MCF 10A (cell line): ENCODE results near the gene SCG3. TPM values are rescaled to one million over a fixed set of nuclear protein-coding genes. Genes with fewer than 3 reads are reported as not detected.

Experiments used
- BruUV-seq: library from RNA; stranded (reverse); fragments of 400-500 nt; replicated peaks from 2 replicates; lab custom pipeline; 2021; lab: Mats Ljungman, UMichigan
- CTCF ChIA-PET: fragments of 300-600 bp; sonication (Branson Sonifier 250); formaldehyde crosslinking; extraction: SDS; loops from one replicate; lab custom pipeline; 2021; ENCODE audit warnings: antibody characterized with exemption, inconsistent platforms; lab: Yijun Ruan, JAX
- POLR2A ChIA-PET: fragments of 300-600, 350-650 bp; sonication (Branson Sonifier 250); formaldehyde crosslinking; extraction: SDS; loops from one replicate; lab custom pipeline; 2020; ENCODE audit warnings: antibody characterized with exemption, inconsistent platforms; lab: Yijun Ruan, JAX
- DNase-seq: peaks from one replicate; pipeline ENCODE4 v3.0.0-alpha.2; 2018; ENCODE audit not compliant: unreplicated experiment
- H3K27ac Mint-ChIP-seq: one replicate; pipeline ENCODE4 v1.8.0; 2022; ENCODE audit warnings: mild to moderate bottlenecking, low read depth, mixed read lengths; ENCODE audit not compliant: unreplicated experiment
- H3K27me3 Mint-ChIP-seq: one replicate; pipeline ENCODE4 v1.8.0; 2022; ENCODE audit warnings: mixed read lengths; ENCODE audit not compliant: insufficient read depth, unreplicated experiment
- H3K36me3 Mint-ChIP-seq: one replicate; pipeline ENCODE4 v1.8.0; 2022; ENCODE audit warnings: mild to moderate bottlenecking, moderate library complexity, mixed read lengths; ENCODE audit not compliant: insufficient read depth, unreplicated experiment
- H3K4me1 Mint-ChIP-seq: one replicate; pipeline ENCODE4 v1.8.0; 2022; ENCODE audit warnings: mixed read lengths; ENCODE audit not compliant: insufficient read depth, unreplicated experiment
- H3K4me3 Mint-ChIP-seq: one replicate; pipeline ENCODE4 v1.8.0; 2022; ENCODE audit warnings: mild to moderate bottlenecking, moderate library complexity, mixed read lengths; ENCODE audit not compliant: unreplicated experiment
- H3K9me3 Mint-ChIP-seq: one replicate; pipeline ENCODE4 v1.8.0; 2022; ENCODE audit warnings: mixed read lengths; ENCODE audit not compliant: unreplicated experiment
- CTCF ChIP-seq: fragments of 200-600 bp; IDR thresholded peaks from one replicate; pipeline ENCODE4 v1.8.0; 2022; ENCODE audit warnings: antibody characterized with exemption, mild to moderate bottlenecking; ENCODE audit not compliant: unreplicated experiment
- intact Hi-C: fragments of 100-400 bp; cut with micrococcal nuclease; formaldehyde crosslinking; loops from 2 replicates; pipeline ENCODE4 v1.14.1; 2022
- total RNA-seq: library from RNA; stranded (reverse); gene quantifications from 2 replicates; pipeline ENCODE4 v1.2.3, GENCODE V29; 2022

SCG3 gene
- total RNA-seq, 1 experiment from 2014 or later = not detected

- BruUV-seq = no TSS peak
- Mint-ChIP-seq H3K4me1 (no peaks in the 10 kb centered on the region), H3K36me3 (no peaks in the 10 kb centered on the region), H3K4me3 (no peak overlapping the region), H3K9me3 (no peaks in the 10 kb centered on the region), H3K27me3 (no peaks in the 10 kb centered on the region), H3K27ac (no peak overlapping the region)
- ChIA-PET CTCF (interaction anchor here (0.6 to 4.8 kb wide), 3 partner anchors 10 to 1299 kb away, joined by 3 to 25 read pairs (median 3); no protein-coding TSS in a partner anchor), POLR2A (interaction anchor here (1.0 kb wide), 1 partner anchor 10 kb away, joined by 5 read pairs; no protein-coding TSS in a partner anchor)
- intact Hi-C loops = no loop called here
- no peak for DNase-seq
- TF ChIP-seq CTCF = no peak
These were observed 85.0 kb downstream of the SCG3 start for GRCh38 chr15:51766341-51766740.

GRCh38 chr15:51768018-51768417 is 86.7 kb downstream of the SCG3 start:
- Mint-ChIP-seq H3K36me3 (no peaks in the 10 kb centered on the region), H3K4me3 (no peak overlapping the region), H3K27ac (no peak overlapping the region), H3K4me1 (no peaks in the 10 kb centered on the region), H3K9me3 (no peaks in the 10 kb centered on the region), H3K27me3 (no peaks in the 10 kb centered on the region)
- CTCF ChIA-PET = interaction anchor here (0.6 to 4.8 kb wide), 4 partner anchors 8 to 687 kb away, joined by 3 to 25 read pairs (median 4); no protein-coding TSS in a partner anchor
- POLR2A ChIA-PET = no interaction called here
- intact Hi-C loops = no loop called here
- no TSS peak for BruUV-seq
- DNase-seq = no peak
- no peak for TF ChIP-seq CTCF

Other genes with a start within 250 kb of the SCG3 start
- 13.6 and 21.6 TPM in 2 replicates for gene DMXL2, start 58.7 kb upstream of the SCG3 start, total RNA-seq
- gene LYSMD2, start 56.2 kb downstream of the SCG3 start, total RNA-seq = 13.4 and 14.3 TPM in 2 replicates
- 2.8 and 5.3 TPM in 2 replicates for gene TMOD2, start 70.1 kb downstream of the SCG3 start, total RNA-seq
- gene TMOD3, start 148.2 kb downstream of the SCG3 start, total RNA-seq = 93.5 and 94.6 TPM in 2 replicates